KMS-11 (cell line): ENCODE results near the gene RORC.

Experiments
- H2AFZ ChIP-seq: fragments of 200-600 bp; sonication (generic); 2 replicates; pipeline ENCODE4 v1.6.1; 2016; ENCODE audit warnings: antibody characterized with exemption, mixed run types, low read depth
- H3K27ac ChIP-seq: fragments of 200-600 bp; sonication (generic); 2 replicates; pipeline ENCODE4 v1.6.1; 2016; ENCODE audit warnings: mild to moderate bottlenecking, mixed run types
- H3K27me3 ChIP-seq: fragments of 200-600 bp; sonication (generic); 2 replicates; pipeline ENCODE4 v1.6.1; 2017; ENCODE audit warnings: mild to moderate bottlenecking, low read depth, mixed run types, moderate library complexity; ENCODE audit not compliant: insufficient read depth
- H3K36me3 ChIP-seq: fragments of 200-600 bp; sonication (generic); 2 replicates; pipeline ENCODE4 v1.6.1; 2017; ENCODE audit warnings: mild to moderate bottlenecking, mixed run types; ENCODE audit not compliant: insufficient read depth
- H3K4me1 ChIP-seq: fragments of 200-600 bp; sonication (generic); 2 replicates; pipeline ENCODE4 v1.6.1; 2016; ENCODE audit warnings: mild to moderate bottlenecking, low read depth, mixed run types; ENCODE audit not compliant: poor library complexity, severe bottlenecking
- H3K4me2 ChIP-seq: fragments of 200-600 bp; sonication (generic); 2 replicates; pipeline ENCODE4 v1.7.0; 2016; ENCODE audit warnings: mild to moderate bottlenecking, mixed run types
- H3K4me3 ChIP-seq: fragments of 200-600 bp; sonication (generic); IDR thresholded peaks from 2 replicates; pipeline ENCODE4 v1.6.1; 2017; ENCODE audit warnings: low read depth, low read length, mixed read lengths; ENCODE audit not compliant: insufficient read depth
- H3K79me2 ChIP-seq: fragments of 200-600 bp; sonication (generic); 2 replicates; pipeline ENCODE4 v1.6.1; 2016; ENCODE audit warnings: low read depth, mixed run types; ENCODE audit not compliant: insufficient read depth
- H3K9ac ChIP-seq: fragments of 200-600 bp; sonication (generic); 2 replicates; pipeline ENCODE4 v1.6.1; 2016; ENCODE audit warnings: mild to moderate bottlenecking, mixed run types
- H4K20me1 ChIP-seq: fragments of 200-600 bp; sonication (generic); 2 replicates; pipeline ENCODE4 v1.6.1; 2016; ENCODE audit warnings: mild to moderate bottlenecking, mixed run types; ENCODE audit not compliant: insufficient read depth
- CTCF ChIP-seq: fragments of 200-600 bp; sonication (generic); conservative IDR thresholded peaks from 2 replicates; pipeline ENCODE4 v1.6.1; 2017; ENCODE audit warnings: low read depth, mild to moderate bottlenecking, antibody characterized with exemption, low read length, moderate library complexity, mixed read lengths

Gene RORC

GRCh38 chr1:151825204-151825603 is 6.4 kb downstream of the RORC start:
- no peak overlapping the region for H3K4me2 ChIP-seq
- no peak overlapping the region for H3K9ac ChIP-seq
- peaks cover 14% of the 10 kb centered on the region for H3K4me1 ChIP-seq
- no peaks in the 10 kb centered on the region for H4K20me1 ChIP-seq
- H3K36me3 ChIP-seq, result no peaks in the 10 kb centered on the region
- H3K27ac ChIP-seq, result no peak overlapping the region
- H3K4me3 ChIP-seq, result no peak overlapping the region
- no peak overlapping the region for H2AFZ ChIP-seq
- H3K27me3 ChIP-seq, result no peaks in the 10 kb centered on the region; the same call in 1 of the 2 replicates
- no peaks in the 10 kb centered on the region for H3K79me2 ChIP-seq
- no peak for TF ChIP-seq CTCF

GRCh38 chr1:151823175-151823574 is 8.4 kb downstream of the RORC start:
- no peak overlapping the region for H3K4me3 ChIP-seq

GRCh38 chr1:151822404-151822803 is 9.2 kb downstream of the RORC start:
- H4K20me1 ChIP-seq, result no peaks in the 10 kb centered on the region
- H3K4me1 ChIP-seq, result peaks cover 10% of the 10 kb centered on the region
- no peak overlapping the region for H3K4me3 ChIP-seq
- no peaks in the 10 kb centered on the region for H3K36me3 ChIP-seq
- no peaks in the 10 kb centered on the region for H3K79me2 ChIP-seq
- no peaks in the 10 kb centered on the region; the same call in 1 of the 2 replicates for H3K27me3 ChIP-seq
- H3K27ac ChIP-seq, result no peak overlapping the region
- no peak overlapping the region for H2AFZ ChIP-seq
- H3K9ac ChIP-seq, result no peak overlapping the region
- no peak for TF ChIP-seq CTCF
- H3K4me2 ChIP-seq, result no peak overlapping the region

More at GRCh38 chr1:151823175-151823574, 8.4 kb downstream of the RORC start:
- Histone ChIP-seq H3K4me1 (peaks cover 14% of the 10 kb centered on the region), H3K79me2 (no peaks in the 10 kb centered on the region), H2AFZ (no peak overlapping the region), H3K9ac (no peak overlapping the region), H3K36me3 (no peaks in the 10 kb centered on the region), H4K20me1 (no peaks in the 10 kb centered on the region), H3K27me3 (no peaks in the 10 kb centered on the region; the same call in 1 of the 2 replicates), H3K4me2 (no peak overlapping the region), H3K27ac (no peak overlapping the region)
- TF ChIP-seq CTCF, result no peak

GRCh38 chr1:151820940-151821339 is 10.7 kb downstream of the RORC start:
- H3K27ac ChIP-seq, result no peak overlapping the region
- H4K20me1 ChIP-seq, result no peaks in the 10 kb centered on the region
- H3K9ac ChIP-seq, result no peak overlapping the region
- H2AFZ ChIP-seq, result no peak overlapping the region
- H3K27me3 ChIP-seq, result no peaks in the 10 kb centered on the region; the same call in 1 of the 2 replicates
- H3K4me1 ChIP-seq, result peaks cover 25% of the 10 kb centered on the region
- H3K79me2 ChIP-seq, result no peaks in the 10 kb centered on the region
- TF ChIP-seq CTCF, result no peak
- no peaks in the 10 kb centered on the region for H3K36me3 ChIP-seq
- no peak overlapping the region for H3K4me3 ChIP-seq
- no peak overlapping the region for H3K4me2 ChIP-seq
